NAMALWA (cell line): Measurements from ENCODE around the gene LEKR1.
"Not testable (repeated sequence)": the region's sequence is repeated elsewhere in the genome, so short reads cannot be mapped to it uniquely, and the experiment has no call there.

Experiments
- DNase-seq: peaks from one replicate; pipeline ENCODE4 v3.0.0-alpha.2; 2015; ENCODE audit warnings: low spot score

Gene LEKR1

GRCh38 chr3:156906275-156906674 lies 80.1 kb downstream of the LEKR1 start:
- DNase-seq = no peak

GRCh38 chr3:156908398-156908797 lies 82.2 kb downstream of the LEKR1 start:
- DNase-seq = no peak

DNA sequence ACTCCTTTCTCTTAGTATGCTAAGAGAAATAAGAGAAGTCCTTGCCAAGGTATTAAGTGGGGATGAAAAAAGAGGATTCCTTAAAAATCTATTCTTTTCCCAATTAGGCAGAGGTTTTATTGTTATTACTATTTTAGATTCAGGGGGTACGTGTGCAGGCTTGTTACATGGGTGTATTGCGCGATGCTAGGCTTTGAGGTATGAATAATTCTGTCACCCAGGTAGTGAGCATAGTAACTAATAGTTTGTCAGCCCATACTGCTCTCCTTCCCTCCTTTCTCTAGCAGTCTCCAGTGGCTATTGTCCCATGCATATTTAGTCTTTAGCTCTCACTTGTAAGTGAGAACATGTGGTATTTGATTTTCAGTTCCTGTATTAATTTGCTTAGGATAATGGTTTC lies 83.9 kb downstream of the LEKR1 start:
- DNase-seq = no peak

DNA sequence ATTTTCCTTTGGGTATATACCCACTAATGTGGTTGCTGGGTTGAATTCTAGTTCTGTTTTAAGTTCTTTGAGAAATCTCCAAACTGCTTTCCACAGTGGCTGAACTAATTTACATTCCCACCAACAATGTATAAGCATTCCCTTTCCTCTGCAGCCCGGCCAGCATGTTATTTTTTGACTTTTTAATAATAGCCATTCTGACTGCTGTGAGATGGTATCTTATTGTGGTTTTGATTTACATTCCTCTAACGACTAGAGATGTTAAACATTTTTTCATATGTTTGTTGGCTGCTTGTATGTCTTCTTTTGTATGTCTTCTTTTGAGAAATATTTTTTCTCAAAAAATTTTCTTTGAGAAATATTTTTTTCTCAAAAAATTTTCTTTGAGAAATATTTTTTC lies 84.7 kb downstream of the LEKR1 start:
- not testable (repeated sequence) for DNase-seq

GRCh38 chr3:156914300-156914699 lies 88.1 kb downstream of the LEKR1 start:
- not testable (repeated sequence) for DNase-seq

GRCh38 chr3:156915372-156915771 lies 89.2 kb downstream of the LEKR1 start:
- no peak for DNase-seq

GRCh38 chr3:156918746-156919145 lies 92.6 kb downstream of the LEKR1 start:
- DNase-seq = no peak

- no peak for DNase-seq
Measured at GRCh38 chr3:156919818-156920217, 93.7 kb downstream of the LEKR1 start.

DNA sequence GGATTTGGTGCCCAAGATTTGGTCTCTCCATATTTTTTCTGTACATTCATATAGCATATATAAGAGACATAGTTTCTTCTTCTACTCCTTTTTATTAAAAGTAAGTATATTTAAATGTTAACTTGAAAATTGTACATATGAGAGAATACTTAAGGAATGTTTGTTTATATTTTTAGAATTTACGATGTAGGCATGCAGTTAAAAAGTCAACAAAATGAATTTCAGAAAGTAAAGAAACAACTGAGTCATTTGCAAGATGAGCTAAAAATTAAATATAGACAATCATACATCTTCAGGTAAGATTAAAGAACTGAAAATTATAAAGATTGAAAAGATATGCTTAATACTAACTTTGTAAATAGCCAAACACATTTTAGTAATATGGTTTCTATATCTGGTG lies 94.2 kb downstream of the LEKR1 start:
- DNase-seq = no peak

DNA sequence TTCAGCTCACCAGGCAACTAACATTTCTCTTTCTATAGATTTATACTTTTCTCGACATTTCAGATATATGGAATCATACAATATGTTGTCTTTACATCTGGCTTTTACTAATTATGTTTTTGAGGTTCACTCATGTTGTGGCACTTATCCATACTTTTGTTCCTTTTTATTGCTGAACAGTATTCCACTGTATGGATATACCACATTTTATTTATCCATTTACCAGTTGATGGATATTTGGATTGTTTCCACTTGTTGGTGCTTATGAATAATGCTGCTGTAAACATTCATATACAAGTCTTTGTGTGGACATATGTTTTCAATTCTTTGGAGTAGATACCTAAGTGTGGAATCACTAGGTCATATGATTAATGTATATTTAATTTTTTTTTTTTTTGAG lies 97.2 kb downstream of the LEKR1 start:
- DNase-seq = no peak

- DNase-seq = no peak
Measured at GRCh38 chr3:156938724-156939123, 112.6 kb downstream of the LEKR1 start.

GRCh38 chr3:156939315-156939714 lies 113.2 kb downstream of the LEKR1 start:
- no peak for DNase-seq

DNA sequence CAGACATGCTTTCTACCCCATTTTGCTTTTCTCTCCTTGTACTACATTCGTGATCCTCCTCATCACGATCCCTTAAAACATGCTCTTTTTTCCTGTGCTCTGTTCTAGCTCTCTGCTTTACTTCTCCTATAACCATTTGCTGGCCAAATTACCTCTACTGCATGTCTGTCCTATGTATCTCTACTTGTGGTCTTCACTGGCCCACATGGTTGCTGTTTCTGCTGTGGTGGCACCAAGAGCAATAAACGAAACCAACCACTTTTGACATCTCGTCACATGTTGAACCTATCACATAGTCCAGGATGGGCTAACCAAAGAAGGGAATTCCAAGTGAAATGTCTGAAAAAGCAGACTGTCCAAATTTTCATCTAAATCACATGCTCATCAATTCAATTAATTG lies 115.2 kb downstream of the LEKR1 start:
- DNase-seq = no peak

DNA sequence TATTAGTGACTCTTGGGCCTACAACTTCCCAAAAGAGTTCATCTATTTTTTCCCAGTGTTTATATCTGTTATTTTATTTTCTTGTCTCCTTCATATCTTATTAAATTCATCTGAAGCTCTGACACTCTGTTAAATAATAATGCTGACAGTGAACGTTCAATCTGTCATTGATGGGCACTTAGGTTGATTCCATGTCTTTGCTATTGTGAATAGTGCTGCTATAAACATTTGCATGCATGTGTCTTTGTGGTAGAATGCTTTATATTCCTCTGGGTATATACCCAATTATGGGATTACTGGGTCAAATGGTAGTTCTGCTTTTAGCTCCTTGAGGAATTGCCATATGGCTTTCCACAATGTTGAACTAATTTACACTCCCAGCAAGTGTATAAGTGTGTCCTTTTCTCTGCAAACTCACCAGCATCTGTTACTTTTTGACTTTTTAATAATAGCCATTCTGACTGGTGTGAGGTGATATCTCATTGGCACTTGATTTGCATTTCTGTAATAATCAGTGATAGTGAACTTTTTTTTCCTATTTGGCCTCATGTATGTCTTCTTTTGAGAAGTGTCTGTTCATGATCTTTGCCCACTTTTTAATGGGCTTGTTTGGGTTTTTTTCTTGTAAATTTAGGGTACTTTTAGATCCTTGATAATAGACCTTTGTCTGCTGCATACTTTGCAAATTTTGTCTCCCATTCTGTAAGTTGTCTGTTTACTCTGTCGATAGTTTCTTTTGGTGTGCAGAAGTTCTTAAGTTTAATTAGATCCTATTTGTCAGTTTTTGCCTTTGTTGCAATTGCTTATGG lies 122.5 kb downstream of the LEKR1 start:
- no peak for DNase-seq

- no peak for DNase-seq
Measured at GRCh38 chr3:156952011-156952410, 125.9 kb downstream of the LEKR1 start.

- no peak for DNase-seq
Measured at GRCh38 chr3:156957715-156958114, 131.6 kb downstream of the LEKR1 start.

GRCh38 chr3:156963096-156963495 lies 136.9 kb downstream of the LEKR1 start:
- DNase-seq = no peak

DNA sequence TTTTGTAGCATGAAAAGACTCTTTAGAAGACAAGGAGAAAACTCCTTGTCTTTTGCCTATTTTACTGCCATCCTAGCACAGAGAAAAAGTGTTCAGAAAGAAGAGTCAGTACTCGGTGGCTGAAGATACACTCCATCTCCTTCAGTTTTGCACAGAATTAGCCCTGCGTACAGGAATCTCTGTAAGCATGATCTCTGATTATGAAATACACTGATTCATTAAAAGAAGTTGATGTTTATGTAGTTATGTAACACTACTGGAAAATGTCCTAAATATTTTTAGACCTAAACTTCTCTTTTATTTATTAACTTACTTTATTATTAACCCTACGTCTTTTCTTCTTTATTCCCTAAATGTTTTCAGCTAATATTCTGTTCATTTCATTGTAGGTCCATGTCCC lies 138.4 kb downstream of the LEKR1 start:
- DNase-seq = no peak

GRCh38 chr3:156966349-156966748 lies 140.2 kb downstream of the LEKR1 start:
- not testable (repeated sequence) for DNase-seq

DNA sequence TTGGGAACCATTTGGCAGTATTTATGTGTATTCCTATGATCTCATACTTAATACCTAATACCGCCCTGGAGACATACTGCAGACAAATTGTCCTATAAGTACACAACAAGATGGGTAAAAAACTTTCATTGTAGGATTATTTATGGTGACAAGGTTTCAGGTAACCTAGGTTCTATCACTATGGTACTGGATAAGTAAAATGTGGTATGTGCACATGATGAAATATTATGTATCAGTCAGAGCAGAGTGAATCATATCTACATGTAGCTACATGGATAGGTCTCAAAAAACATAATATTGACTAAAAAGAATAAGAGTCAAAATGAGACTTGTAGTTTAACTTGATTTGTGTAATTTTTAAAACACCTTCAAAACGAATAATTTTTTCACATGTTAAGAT lies 147.8 kb downstream of the LEKR1 start:
- DNase-seq = no peak

DNA sequence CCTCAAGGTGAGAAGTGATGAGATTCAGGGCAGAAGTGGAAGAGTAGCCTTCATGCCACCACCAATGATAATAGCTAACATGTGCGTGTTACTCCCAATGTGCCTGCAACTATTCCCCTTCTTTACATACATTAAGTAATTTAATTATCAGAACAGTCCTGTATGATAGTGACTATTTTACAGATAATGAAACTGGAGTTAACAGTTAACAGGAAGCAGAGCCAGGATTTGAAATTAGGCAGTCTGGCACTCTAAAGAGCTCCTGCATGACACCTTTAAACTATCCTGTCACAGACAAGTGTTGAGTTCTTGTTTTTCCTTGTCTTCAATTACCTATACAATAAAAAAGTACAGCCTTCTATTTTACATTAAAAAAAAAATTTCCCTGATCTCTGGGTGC lies 148.8 kb downstream of the LEKR1 start:
- no peak for DNase-seq

GRCh38 chr3:156975721-156976120 lies 149.6 kb downstream of the LEKR1 start:
- no peak for DNase-seq

GRCh38 chr3:156976933-156977332 lies 150.8 kb downstream of the LEKR1 start:
- DNase-seq = no peak

- peak; percentile 90 for DNase-seq
Measured at GRCh38 chr3:156978481-156978961, 152.4 kb downstream of the LEKR1 start.
